ENCODE data around the gene CYBRD1.
A peak's percentile ranks its signal among the peaks of the same experiment; 100 is the strongest.

The CYBRD1 gene

GRCh38 chr2:171514908-171515582 is 7.2 kb upstream of the CYBRD1 start:
- H3K9me3 ChIP-seq: peaks cover 6% of the 10 kb centered on the region; the same call in 1 of the 2 replicates
- H3K4me1 ChIP-seq: peaks cover 12% of the 10 kb centered on the region
- H3K9ac ChIP-seq: no peak overlapping the region

GRCh38 chr2:171515672-171516298 is 6.5 kb upstream of the CYBRD1 start:
- H3K4me1 ChIP-seq: peaks cover 12% of the 10 kb centered on the region
- H3K36me3 ChIP-seq: no peaks in the 10 kb centered on the region
- no peaks in the 10 kb centered on the region for H4K20me1 ChIP-seq
- no peak overlapping the region for H3K4me3 ChIP-seq
- H3K27me3 ChIP-seq: peaks cover 13% of the 10 kb centered on the region
- H3K27ac ChIP-seq: no peak overlapping the region
- H3K9ac ChIP-seq: no peak overlapping the region
- TF ChIP-seq Cebpa-rat (IDR thresholded peaks at IDR 0.05): no peak
- peaks cover 6% of the 10 kb centered on the region; the same call in 1 of the 2 replicates for H3K9me3 ChIP-seq
- no peak overlapping the region for H3K4me2 ChIP-seq

More at GRCh38 chr2:171514908-171515582, 7.2 kb upstream of the CYBRD1 start:
- Histone ChIP-seq H3K27me3 (peaks cover 5% of the 10 kb centered on the region), H4K20me1 (no peaks in the 10 kb centered on the region), H3K4me2 (no peak overlapping the region), H3K36me3 (no peaks in the 10 kb centered on the region), H3K27ac (no peak overlapping the region), H3K4me3 (no peak overlapping the region)
- no peak for TF ChIP-seq Cebpa-rat (IDR thresholded peaks at IDR 0.05)

GRCh38 chr2:171516793-171517192 is 5.5 kb upstream of the CYBRD1 start:
- TF ChIP-seq Cebpa-rat (IDR thresholded peaks at IDR 0.05): no peak
- no peak overlapping the region for H3K9ac ChIP-seq
- H3K4me1 ChIP-seq: peaks cover 12% of the 10 kb centered on the region
- peaks cover 23% of the 10 kb centered on the region for H3K27me3 ChIP-seq
- no peaks in the 10 kb centered on the region for H3K36me3 ChIP-seq
- H3K27ac ChIP-seq: no peak overlapping the region
- no peak overlapping the region for H3K4me3 ChIP-seq
- peaks cover 6% of the 10 kb centered on the region; the same call in 1 of the 2 replicates for H3K9me3 ChIP-seq
- no peaks in the 10 kb centered on the region for H4K20me1 ChIP-seq
- no peak overlapping the region for H3K4me2 ChIP-seq

- H3K9ac ChIP-seq: no peak overlapping the region
- H3K4me2 ChIP-seq: no peak overlapping the region
- H3K9me3 ChIP-seq: peaks cover 22% of the 10 kb centered on the region; the same call in 1 of the 2 replicates
- H4K20me1 ChIP-seq: no peaks in the 10 kb centered on the region; the same call in 1 of the 2 replicates
- H3K4me3 ChIP-seq: no peak overlapping the region
- no peak for TF ChIP-seq Cebpa-rat (IDR thresholded peaks at IDR 0.05)
- peaks cover 7% of the 10 kb centered on the region; the same call in 1 of the 2 replicates for H3K4me1 ChIP-seq
- H3K36me3 ChIP-seq: no peaks in the 10 kb centered on the region
- H3K27ac ChIP-seq: no peak overlapping the region
- H3K27me3 ChIP-seq: peaks cover 59% of the 10 kb centered on the region
Measured at GRCh38 chr2:171520471-171520870, 1.8 kb upstream of the CYBRD1 start.

- H3K4me2 ChIP-seq: no peak overlapping the region
Measured at GRCh38 chr2:171521361-171522051, 768 bp upstream of the CYBRD1 start.

GRCh38 chr2:171522788-171523087 is 464 bp downstream of the CYBRD1 start:
- Histone ChIP-seq H3K9ac (no peak overlapping the region), H3K4me1 (peaks cover 7% of the 10 kb centered on the region; the same call in 1 of the 2 replicates), H3K27ac (no peak overlapping the region), H4K20me1 (no peaks in the 10 kb centered on the region; the same call in 1 of the 2 replicates), H3K27me3 (peaks cover 59% of the 10 kb centered on the region), H3K36me3 (no peaks in the 10 kb centered on the region), H3K4me2 (peak overlapping the region; percentile 70), H3K4me3 (peak overlapping the region; percentile 61), H3K9me3 (peaks cover 16% of the 10 kb centered on the region; the same call in 1 of the 2 replicates)
- TF ChIP-seq Cebpa-rat (IDR thresholded peaks at IDR 0.05): no peak

More at GRCh38 chr2:171521361-171522051, 768 bp upstream of the CYBRD1 start:
- Histone ChIP-seq H3K4me3 (no peak overlapping the region; the same call in 1 of the 2 replicates), H4K20me1 (no peaks in the 10 kb centered on the region; the same call in 1 of the 2 replicates), H3K36me3 (no peaks in the 10 kb centered on the region), H3K27ac (no peak overlapping the region), H3K27me3 (peaks cover 59% of the 10 kb centered on the region), H3K4me1 (peaks cover 7% of the 10 kb centered on the region; the same call in 1 of the 2 replicates), H3K9ac (no peak overlapping the region), H3K9me3 (peaks cover 22% of the 10 kb centered on the region; the same call in 1 of the 2 replicates)
- TF ChIP-seq Cebpa-rat (IDR thresholded peaks at IDR 0.05): no peak

GRCh38 chr2:171523088-171524017 is 1.1 kb downstream of the CYBRD1 start:
- TF ChIP-seq Cebpa-rat (IDR thresholded peaks at IDR 0.05): no peak
- peaks cover 16% of the 10 kb centered on the region; the same call in 1 of the 2 replicates for H3K9me3 ChIP-seq
- H4K20me1 ChIP-seq: no peaks in the 10 kb centered on the region; the same call in 1 of the 2 replicates
- no peak overlapping the region for H3K9ac ChIP-seq
- H3K36me3 ChIP-seq: no peaks in the 10 kb centered on the region
- H3K4me3 ChIP-seq: peak overlapping the region; percentile 61
- peaks cover 59% of the 10 kb centered on the region for H3K27me3 ChIP-seq
- H3K27ac ChIP-seq: no peak overlapping the region
- H3K4me1 ChIP-seq: peaks cover 7% of the 10 kb centered on the region; the same call in 1 of the 2 replicates
- H3K4me2 ChIP-seq: peak overlapping the region; percentile 70

- Histone ChIP-seq H3K27me3 (peaks cover 59% of the 10 kb centered on the region), H3K4me3 (no peak overlapping the region)
Measured at GRCh38 chr2:171524018-171524401, 1.7 kb downstream of the CYBRD1 start.

GRCh38 chr2:171529914-171530313 is 7.6 kb downstream of the CYBRD1 start:
- Histone ChIP-seq H3K9ac (no peak overlapping the region), H3K4me1 (no peaks in the 10 kb centered on the region), H3K9me3 (no peaks in the 10 kb centered on the region; the same call in 1 of the 2 replicates), H3K4me2 (no peak overlapping the region), H3K27me3 (peaks cover 5% of the 10 kb centered on the region), H3K36me3 (no peaks in the 10 kb centered on the region), H3K4me3 (no peak overlapping the region), H3K27ac (no peak overlapping the region), H4K20me1 (no peaks in the 10 kb centered on the region)
- no peak for TF ChIP-seq Cebpa-rat (IDR thresholded peaks at IDR 0.05)

More at GRCh38 chr2:171524018-171524401, 1.7 kb downstream of the CYBRD1 start:
- H4K20me1 ChIP-seq: no peaks in the 10 kb centered on the region; the same call in 1 of the 2 replicates
- H3K27ac ChIP-seq: no peak overlapping the region
- H3K4me2 ChIP-seq: no peak overlapping the region
- peaks cover 7% of the 10 kb centered on the region; the same call in 1 of the 2 replicates for H3K4me1 ChIP-seq
- TF ChIP-seq Cebpa-rat (IDR thresholded peaks at IDR 0.05): no peak
- no peaks in the 10 kb centered on the region for H3K36me3 ChIP-seq
- peaks cover 16% of the 10 kb centered on the region; the same call in 1 of the 2 replicates for H3K9me3 ChIP-seq
- H3K9ac ChIP-seq: no peak overlapping the region
